ENCODE results near the gene MALSU1. TPM values are rescaled to one million over a fixed set of nuclear protein-coding genes. Genes with fewer than 3 reads are reported as not detected.
A peak's percentile ranks its signal among the peaks of the same experiment; 100 is the strongest.

MALSU1 gene
- total RNA-seq, 8 experiments from 2014 or later = 16.0 to 42.0 (median 25.9) TPM

- 5 to 100% (median 95%) methylated on average over 2 to 4 of the region's 4 CpGs for WGBS, 10 experiments
- in situ Hi-C loops (cut with MboI; ENCODE audit: low pct_unique_long_range_greater_than_20kb in 2 of 9, low sequenced_read_pairs in 9 of 9, unreplicated experiment in 9 of 9) = no loop called here
- no peak overlapping the region for H3K4me3 ChIP-seq
- H3K4me1 ChIP-seq (replicated peaks in 1 of 2) = no peaks in the 10 kb centered on the region
- ATAC-seq (replicated peaks in 6 of 8) = peak in 3 of 8 experiments; percentile 25 to 62 (median 27)
- H3K27ac ChIP-seq = no peak overlapping the region
Measured at GRCh38 chr7:23332910-23333612, 33.9 kb downstream of the MALSU1 start.

- H3K27ac ChIP-seq = no peak overlapping the region
- H3K4me3 ChIP-seq = no peak overlapping the region
- H3K4me1 ChIP-seq (replicated peaks in 1 of 2) = no peaks in the 10 kb centered on the region
- in situ Hi-C loops (cut with MboI; ENCODE audit: low pct_unique_long_range_greater_than_20kb in 2 of 9, low sequenced_read_pairs in 9 of 9, unreplicated experiment in 9 of 9) = no loop called here
- 22 to 100% (median 89%) methylated on average over 1 to 9 of the region's 9 CpGs; no CpG with 5 or more reads in 1 of the 10 experiments for WGBS, 10 experiments
- ATAC-seq (replicated peaks in 6 of 8) = peak in 2 of 8 experiments; percentile 50 to 68
Measured at GRCh38 chr7:23333671-23334246, 34.6 kb downstream of the MALSU1 start.

GRCh38 chr7:23334482-23335056, 35.4 kb downstream of the MALSU1 start:
- Histone ChIP-seq H3K4me3 (no peak overlapping the region), H3K4me1 (replicated peaks in 1 of 2) (no peaks in the 10 kb centered on the region), H3K27ac (no peak overlapping the region)
- in situ Hi-C loops (cut with MboI; ENCODE audit: low pct_unique_long_range_greater_than_20kb in 2 of 9, low sequenced_read_pairs in 9 of 9, unreplicated experiment in 9 of 9) = no loop called here
- 9 to 100% (median 82%) methylated on average over 1 to 5 of the region's 5 CpGs for WGBS, 10 experiments
- ATAC-seq (replicated peaks in 6 of 8) = peak in 5 of 8 experiments; percentile 28 to 80 (median 74)

GRCh38 chr7:23335136-23335535, 36.0 kb downstream of the MALSU1 start:
- 80 to 100% (median 100%) methylated on average over 1 to 2 of the region's 2 CpGs; no CpG with 5 or more reads in 3 of the 10 experiments for WGBS, 10 experiments
- Histone ChIP-seq H3K4me1 (replicated peaks in 1 of 2) (no peaks in the 10 kb centered on the region), H3K27ac (no peak overlapping the region), H3K4me3 (no peak overlapping the region)
- in situ Hi-C loops (cut with MboI; ENCODE audit: low pct_unique_long_range_greater_than_20kb in 2 of 9, low sequenced_read_pairs in 9 of 9, unreplicated experiment in 9 of 9) = no loop called here
- no peak for ATAC-seq (replicated peaks in 6 of 8)

GRCh38 chr7:23335621-23336020, 36.5 kb downstream of the MALSU1 start:
- in situ Hi-C loops (cut with MboI; ENCODE audit: low pct_unique_long_range_greater_than_20kb in 2 of 9, low sequenced_read_pairs in 9 of 9, unreplicated experiment in 9 of 9) = no loop called here
- 50 to 100% (median 91%) methylated on average over 2 to 6 of the region's 6 CpGs for WGBS, 10 experiments
- Histone ChIP-seq H3K4me1 (replicated peaks in 1 of 2) (no peaks in the 10 kb centered on the region), H3K4me3 (no peak overlapping the region), H3K27ac (no peak overlapping the region)
- no peak for ATAC-seq (replicated peaks in 6 of 8)

GRCh38 chr7:23336086-23336485, 36.9 kb downstream of the MALSU1 start:
- no peaks in the 10 kb centered on the region for H3K4me1 ChIP-seq (replicated peaks in 1 of 2)
- in situ Hi-C loops (cut with MboI; ENCODE audit: low pct_unique_long_range_greater_than_20kb in 2 of 9, low sequenced_read_pairs in 9 of 9, unreplicated experiment in 9 of 9) = no loop called here

GRCh38 chr7:23336799-23337283, 37.7 kb downstream of the MALSU1 start:
- WGBS, 10 experiments = 72 to 100% (median 92%) methylated on average over 1 to 6 of the region's 6 CpGs
- ATAC-seq (replicated peaks in 6 of 8) = no peak
- in situ Hi-C loops (cut with MboI; ENCODE audit: low pct_unique_long_range_greater_than_20kb in 2 of 9, low sequenced_read_pairs in 9 of 9, unreplicated experiment in 9 of 9) = no loop called here

More at GRCh38 chr7:23336086-23336485, 36.9 kb downstream of the MALSU1 start:
- Histone ChIP-seq H3K4me3 (no peak overlapping the region), H3K27ac (no peak overlapping the region)
- ATAC-seq (replicated peaks in 6 of 8) = no peak
- WGBS, 10 experiments = 91 to 100% (median 96%) methylated on average over 1 to 3 of the region's 3 CpGs

GRCh38 chr7:23337374-23337773, 38.2 kb downstream of the MALSU1 start:
- no peaks in the 10 kb centered on the region for H3K4me1 ChIP-seq (replicated peaks in 1 of 2)
- in situ Hi-C loops (cut with MboI; ENCODE audit: low pct_unique_long_range_greater_than_20kb in 2 of 9, low sequenced_read_pairs in 9 of 9, unreplicated experiment in 9 of 9) = no loop called here
- no peak overlapping the region for H3K27ac ChIP-seq
- no peak for ATAC-seq (replicated peaks in 6 of 8)
- H3K4me3 ChIP-seq = no peak overlapping the region

More at GRCh38 chr7:23336799-23337283, 37.7 kb downstream of the MALSU1 start:
- Histone ChIP-seq H3K4me3 (no peak overlapping the region), H3K4me1 (replicated peaks in 1 of 2) (no peaks in the 10 kb centered on the region), H3K27ac (no peak overlapping the region)

GRCh38 chr7:23338439-23338838, 39.3 kb downstream of the MALSU1 start:
- no peak overlapping the region for H3K4me3 ChIP-seq
- H3K4me1 ChIP-seq (replicated peaks in 1 of 2) = no peaks in the 10 kb centered on the region
- in situ Hi-C loops (cut with MboI; ENCODE audit: low pct_unique_long_range_greater_than_20kb in 2 of 9, low sequenced_read_pairs in 9 of 9, unreplicated experiment in 9 of 9) = no loop called here
- no peak overlapping the region for H3K27ac ChIP-seq
- no peak for ATAC-seq (replicated peaks in 6 of 8)
- 33 to 100% (median 82%) methylated on average over 1 to 2 of the region's 2 CpGs; no CpG with 5 or more reads in 1 of the 10 experiments for WGBS, 10 experiments

GRCh38 chr7:23338863-23339262, 39.7 kb downstream of the MALSU1 start:
- no peak overlapping the region for H3K27ac ChIP-seq
- in situ Hi-C loops (cut with MboI; ENCODE audit: low pct_unique_long_range_greater_than_20kb in 2 of 9, low sequenced_read_pairs in 9 of 9, unreplicated experiment in 9 of 9) = no loop called here
- peak in 3 of 8 experiments; percentile 54 to 68 (median 64) for ATAC-seq (replicated peaks in 6 of 8)
- H3K4me1 ChIP-seq (replicated peaks in 1 of 2) = no peaks in the 10 kb centered on the region
- WGBS, 10 experiments = 10 to 100% (median 83%) methylated on average over 1 to 2 of the region's 2 CpGs; no CpG with 5 or more reads in 1 of the 10 experiments
- no peak overlapping the region for H3K4me3 ChIP-seq

GRCh38 chr7:23341846-23342598, 42.9 kb downstream of the MALSU1 start:
- no peak overlapping the region for H3K27ac ChIP-seq
- WGBS, 10 experiments = 60 to 100% (median 92%) methylated on average over 1 to 7 of the region's 7 CpGs; no CpG with 5 or more reads in 1 of the 10 experiments
- no peaks in the 10 kb centered on the region for H3K4me1 ChIP-seq (replicated peaks in 1 of 2)
- ATAC-seq (replicated peaks in 6 of 8) = no peak
- H3K4me3 ChIP-seq = no peak overlapping the region
- in situ Hi-C loops (cut with MboI; ENCODE audit: low pct_unique_long_range_greater_than_20kb in 2 of 9, low sequenced_read_pairs in 9 of 9, unreplicated experiment in 9 of 9) = no loop called here

- Histone ChIP-seq H3K27ac (no peak overlapping the region), H3K4me3 (no peak overlapping the region), H3K4me1 (replicated peaks in 1 of 2) (no peaks in the 10 kb centered on the region)
- in situ Hi-C loops (cut with MboI; ENCODE audit: low pct_unique_long_range_greater_than_20kb in 2 of 9, low sequenced_read_pairs in 9 of 9, unreplicated experiment in 9 of 9) = no loop called here
- no peak for ATAC-seq (replicated peaks in 6 of 8)
Measured at GRCh38 chr7:23343102-23343501, 44.0 kb downstream of the MALSU1 start.

Measured in motor neuron (in vitro differentiated cells).